Upper lobe of left lung (tissue), 4 donors: ENCODE measurements around the gene CLMP.

Experiments
- POLR2A ChIP-seq, 4 donors: fragments of 450-650 bp; IDR thresholded peaks; one replicate each; pipeline ENCODE4 v1.5.1; 2016 to 2017; ENCODE audit warnings: antibody characterized with exemption in 4 of 4, mild to moderate bottlenecking in 2 of 4
- TF ChIP-seq, protein P1 (sequence below), 6 experiments: fragments of 450-650 bp in 4 of 6; fragments of 200-600 bp in 2 of 6; sonication (generic) in 2 of 6; IDR thresholded peaks; one replicate each; pipeline ENCODE4 v1.5.1; 2016 to 2019; ENCODE audit warnings: antibody characterized with exemption in 6 of 6

DNA sequence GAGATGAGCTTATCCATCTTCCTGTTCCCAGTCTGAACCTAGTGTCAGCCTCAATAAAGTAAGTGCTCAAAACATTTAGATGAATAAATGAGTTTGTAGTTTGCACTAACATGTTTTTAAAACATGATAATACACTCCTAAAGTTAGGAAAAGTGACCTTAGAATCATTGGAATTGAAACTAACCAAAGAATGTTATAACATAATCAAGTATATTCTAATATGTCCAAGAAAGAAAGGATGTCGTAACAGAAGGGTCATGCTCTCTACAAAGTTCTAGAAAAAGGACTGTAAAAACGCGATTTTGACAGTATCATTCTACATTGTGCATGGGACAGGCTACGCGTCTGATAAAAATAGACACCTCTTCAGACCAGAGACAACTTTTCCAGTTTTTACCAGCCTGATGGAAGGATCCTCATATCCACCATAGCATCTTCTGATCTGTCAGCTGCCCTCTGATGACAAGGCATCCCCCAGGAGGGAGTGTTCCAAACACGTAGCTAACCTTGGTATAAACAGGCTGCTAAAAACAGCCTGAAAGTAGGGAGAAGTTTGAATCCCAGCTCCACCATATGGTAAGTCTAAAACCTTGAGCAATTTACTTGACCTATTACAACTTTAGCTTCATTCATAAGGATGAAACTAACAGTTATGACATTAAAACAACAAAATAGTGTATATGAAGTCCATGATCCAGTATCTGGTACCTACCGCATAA lies 30.2 kb downstream of the CLMP start:
- TF ChIP-seq, protein P1, sequence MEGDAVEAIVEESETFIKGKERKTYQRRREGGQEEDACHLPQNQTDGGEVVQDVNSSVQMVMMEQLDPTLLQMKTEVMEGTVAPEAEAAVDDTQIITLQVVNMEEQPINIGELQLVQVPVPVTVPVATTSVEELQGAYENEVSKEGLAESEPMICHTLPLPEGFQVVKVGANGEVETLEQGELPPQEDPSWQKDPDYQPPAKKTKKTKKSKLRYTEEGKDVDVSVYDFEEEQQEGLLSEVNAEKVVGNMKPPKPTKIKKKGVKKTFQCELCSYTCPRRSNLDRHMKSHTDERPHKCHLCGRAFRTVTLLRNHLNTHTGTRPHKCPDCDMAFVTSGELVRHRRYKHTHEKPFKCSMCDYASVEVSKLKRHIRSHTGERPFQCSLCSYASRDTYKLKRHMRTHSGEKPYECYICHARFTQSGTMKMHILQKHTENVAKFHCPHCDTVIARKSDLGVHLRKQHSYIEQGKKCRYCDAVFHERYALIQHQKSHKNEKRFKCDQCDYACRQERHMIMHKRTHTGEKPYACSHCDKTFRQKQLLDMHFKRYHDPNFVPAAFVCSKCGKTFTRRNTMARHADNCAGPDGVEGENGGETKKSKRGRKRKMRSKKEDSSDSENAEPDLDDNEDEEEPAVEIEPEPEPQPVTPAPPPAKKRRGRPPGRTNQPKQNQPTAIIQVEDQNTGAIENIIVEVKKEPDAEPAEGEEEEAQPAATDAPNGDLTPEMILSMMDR (IDR thresholded peaks at IDR 0.05), result no peak
- no peak for TF ChIP-seq POLR2A (IDR thresholded peaks at IDR 0.05)
